ENCODE results near the gene SGO1. TPM values are rescaled to one million over a fixed set of nuclear protein-coding genes. Genes with fewer than 3 reads are reported as not detected.

SGO1 gene
- total RNA-seq, 1 donor from 2014 or later = not detected

DNA sequence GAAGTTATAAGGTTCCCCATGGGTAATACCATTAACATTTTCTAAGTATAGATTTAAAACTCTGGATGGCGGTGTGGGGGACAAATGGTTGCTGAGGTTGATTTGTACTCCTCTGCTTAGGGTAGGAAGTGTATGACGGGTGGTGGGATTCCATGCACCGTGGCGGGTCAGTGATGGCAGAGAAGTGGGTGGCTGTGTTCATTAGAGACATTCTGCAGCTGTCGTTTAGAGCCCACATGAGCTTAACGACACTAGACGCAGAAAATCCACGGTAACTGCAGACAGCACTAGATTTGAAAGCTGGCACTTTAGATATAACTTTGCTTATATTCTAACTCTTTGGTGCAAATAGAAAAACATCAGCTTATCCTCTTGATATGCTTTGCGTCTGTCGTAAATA lies 37.5 kb downstream of the SGO1 start:
- intact Hi-C loops (cut with DNase I) = no loop called here
- Histone ChIP-seq H3K36me3 (peaks cover 44% of the 10 kb centered on the region), H3K4me1 (no peaks in the 10 kb centered on the region), H3K4me3 (no peak overlapping the region), H3K9me3 (no peaks in the 10 kb centered on the region), H3K27me3 (no peaks in the 10 kb centered on the region), H3K27ac (no peak overlapping the region)
- no peak for ATAC-seq
- DNase-seq = no peak
- TF ChIP-seq, protein P1, sequence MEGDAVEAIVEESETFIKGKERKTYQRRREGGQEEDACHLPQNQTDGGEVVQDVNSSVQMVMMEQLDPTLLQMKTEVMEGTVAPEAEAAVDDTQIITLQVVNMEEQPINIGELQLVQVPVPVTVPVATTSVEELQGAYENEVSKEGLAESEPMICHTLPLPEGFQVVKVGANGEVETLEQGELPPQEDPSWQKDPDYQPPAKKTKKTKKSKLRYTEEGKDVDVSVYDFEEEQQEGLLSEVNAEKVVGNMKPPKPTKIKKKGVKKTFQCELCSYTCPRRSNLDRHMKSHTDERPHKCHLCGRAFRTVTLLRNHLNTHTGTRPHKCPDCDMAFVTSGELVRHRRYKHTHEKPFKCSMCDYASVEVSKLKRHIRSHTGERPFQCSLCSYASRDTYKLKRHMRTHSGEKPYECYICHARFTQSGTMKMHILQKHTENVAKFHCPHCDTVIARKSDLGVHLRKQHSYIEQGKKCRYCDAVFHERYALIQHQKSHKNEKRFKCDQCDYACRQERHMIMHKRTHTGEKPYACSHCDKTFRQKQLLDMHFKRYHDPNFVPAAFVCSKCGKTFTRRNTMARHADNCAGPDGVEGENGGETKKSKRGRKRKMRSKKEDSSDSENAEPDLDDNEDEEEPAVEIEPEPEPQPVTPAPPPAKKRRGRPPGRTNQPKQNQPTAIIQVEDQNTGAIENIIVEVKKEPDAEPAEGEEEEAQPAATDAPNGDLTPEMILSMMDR (IDR thresholded peaks at IDR 0.05) = no peak

DNA sequence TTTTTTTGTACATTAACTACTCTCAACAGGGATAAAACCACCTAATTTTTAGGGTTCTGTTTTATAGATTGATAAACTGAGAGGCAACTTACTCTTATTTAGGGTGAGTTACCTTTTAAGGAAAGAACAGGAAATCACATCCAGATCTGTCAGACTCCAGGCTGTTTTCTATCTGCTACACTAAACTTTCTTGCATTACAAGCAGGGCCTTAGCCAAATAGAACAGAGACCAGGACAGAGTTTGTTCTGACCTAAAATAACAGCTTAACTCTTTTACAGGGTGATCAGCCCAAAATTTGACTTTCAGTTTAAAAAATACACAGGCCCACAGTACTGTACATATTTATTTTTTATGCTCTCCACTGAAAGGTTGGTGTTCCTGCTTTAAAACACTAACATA lies 38.6 kb downstream of the SGO1 start:
- TF ChIP-seq, protein P1 (IDR thresholded peaks at IDR 0.05) = no peak
- H3K36me3 ChIP-seq = peaks cover 33% of the 10 kb centered on the region
- DNase-seq (no peak), ATAC-seq (no peak)
- H3K4me3 ChIP-seq = no peak overlapping the region
- intact Hi-C loops (cut with DNase I) = no loop called here
- H3K27me3 ChIP-seq = no peaks in the 10 kb centered on the region
- no peak overlapping the region for H3K27ac ChIP-seq
- H3K4me1 ChIP-seq = no peaks in the 10 kb centered on the region
- no peaks in the 10 kb centered on the region for H3K9me3 ChIP-seq

DNA sequence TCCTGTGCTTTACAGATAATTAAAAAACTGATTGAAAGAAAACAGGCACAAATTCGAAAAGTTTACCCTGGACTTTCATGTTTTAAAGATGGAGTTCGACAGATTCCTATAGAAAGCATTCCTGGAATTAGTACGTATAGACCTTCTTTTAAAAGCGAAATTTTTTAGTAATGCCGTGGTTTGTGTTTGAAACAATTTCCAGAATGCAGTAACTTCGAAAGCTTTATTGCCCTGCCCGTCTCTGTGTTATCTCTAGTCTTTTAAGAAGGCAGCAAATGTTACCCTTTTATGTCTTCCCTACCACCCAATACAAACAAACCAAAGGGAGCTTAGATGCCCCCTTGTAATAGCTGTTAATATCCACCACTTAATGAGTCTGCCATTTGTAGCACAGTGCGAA lies 39.7 kb downstream of the SGO1 start:
- no peaks in the 10 kb centered on the region for H3K9me3 ChIP-seq
- ATAC-seq = no peak
- TF ChIP-seq, protein P1 (IDR thresholded peaks at IDR 0.05) = no peak
- no peak for DNase-seq
- no peak overlapping the region for H3K27ac ChIP-seq
- H3K4me3 ChIP-seq = no peak overlapping the region
- intact Hi-C loops (cut with DNase I) = no loop called here
- H3K27me3 ChIP-seq = no peaks in the 10 kb centered on the region
- H3K36me3 ChIP-seq = peaks cover 28% of the 10 kb centered on the region
- no peaks in the 10 kb centered on the region for H3K4me1 ChIP-seq

DNA sequence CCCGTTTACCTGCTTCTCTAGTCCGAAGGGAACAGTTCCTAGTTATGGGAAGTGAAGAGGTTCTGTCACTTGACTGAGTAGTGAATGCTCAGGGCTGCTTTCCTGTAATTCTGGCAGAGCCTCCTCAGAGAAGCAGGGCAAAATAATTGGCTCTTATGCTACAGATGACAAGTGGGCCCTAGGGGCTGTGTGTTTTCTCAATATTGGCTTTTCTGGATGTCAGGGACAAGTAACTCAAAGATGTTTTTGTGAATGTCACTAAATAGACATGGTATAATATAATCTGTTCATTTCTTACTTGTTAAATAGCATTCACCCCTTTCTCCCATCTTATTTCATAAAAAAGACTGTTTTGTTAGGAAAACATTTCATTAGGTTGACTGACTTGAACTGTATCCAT lies 40.1 kb downstream of the SGO1 start:
- DNase-seq (no peak), ATAC-seq (no peak)
- Histone ChIP-seq H3K4me3 (no peak overlapping the region), H3K27ac (no peak overlapping the region), H3K4me1 (no peaks in the 10 kb centered on the region), H3K27me3 (no peaks in the 10 kb centered on the region), H3K36me3 (peaks cover 27% of the 10 kb centered on the region), H3K9me3 (no peaks in the 10 kb centered on the region)
- intact Hi-C loops (cut with DNase I) = no loop called here
- TF ChIP-seq, protein P1 (IDR thresholded peaks at IDR 0.05) = no peak

DNA sequence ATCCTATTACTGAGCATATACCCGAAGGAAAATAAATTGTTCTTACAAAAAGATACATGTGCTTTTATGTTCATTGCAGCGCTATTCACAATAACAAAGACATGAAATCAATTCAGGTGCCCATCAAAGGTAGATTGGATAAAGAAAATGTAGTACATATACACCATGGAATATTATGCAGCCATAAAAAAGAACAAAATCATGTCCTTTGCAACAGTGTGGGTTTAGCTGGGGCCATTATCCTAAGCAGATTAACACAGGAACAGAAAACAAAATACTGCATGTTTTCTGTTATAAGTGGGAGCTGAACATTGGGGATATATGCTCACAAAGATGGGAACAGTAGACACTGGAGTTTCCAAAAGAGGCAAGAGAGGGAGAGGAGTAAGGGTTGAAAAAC lies 42.5 kb downstream of the SGO1 start:
- TF ChIP-seq, protein P1 (IDR thresholded peaks at IDR 0.05) = no peak
- DNase-seq (no peak), ATAC-seq (no peak)
- Histone ChIP-seq H3K36me3 (peaks cover 16% of the 10 kb centered on the region), H3K4me3 (no peak overlapping the region), H3K27me3 (no peaks in the 10 kb centered on the region), H3K4me1 (no peaks in the 10 kb centered on the region), H3K9me3 (no peaks in the 10 kb centered on the region), H3K27ac (no peak overlapping the region)
- intact Hi-C loops (cut with DNase I) = no loop called here

DNA sequence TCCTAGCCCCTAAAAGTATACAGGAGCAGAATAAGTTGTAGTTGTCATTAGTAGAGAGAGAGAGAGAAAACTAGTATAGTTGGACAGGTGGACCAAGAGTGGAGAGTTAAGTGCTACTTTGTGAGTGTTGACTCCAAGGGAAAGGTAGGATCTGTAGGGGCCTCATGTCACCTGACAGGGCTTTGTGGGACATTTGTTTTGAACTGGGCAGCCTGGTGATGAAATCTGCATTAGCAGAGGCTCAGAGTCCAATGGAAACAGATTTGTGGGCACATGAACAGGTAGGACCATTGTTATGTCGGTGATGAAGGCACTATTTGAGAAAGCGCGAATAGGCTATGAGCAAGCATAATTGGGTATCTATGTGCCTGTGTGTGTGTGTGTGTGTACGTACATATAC lies 43.5 kb downstream of the SGO1 start:
- H3K4me3 ChIP-seq = no peak overlapping the region
- peaks cover 10% of the 10 kb centered on the region for H3K36me3 ChIP-seq
- ATAC-seq = no peak
- no peaks in the 10 kb centered on the region for H3K27me3 ChIP-seq
- H3K4me1 ChIP-seq = no peaks in the 10 kb centered on the region
- no peak overlapping the region for H3K27ac ChIP-seq
- intact Hi-C loops (cut with DNase I) = no loop called here
- TF ChIP-seq, protein P1 (IDR thresholded peaks at IDR 0.05) = no peak
- no peak for DNase-seq
- no peaks in the 10 kb centered on the region for H3K9me3 ChIP-seq
